ENCODE results near the gene KRTAP5-8.
"Not testable (repeated sequence)": the region's sequence is repeated elsewhere in the genome, so short reads cannot be mapped to it uniquely, and the experiment has no call there.

Gene KRTAP5-8, protein sequence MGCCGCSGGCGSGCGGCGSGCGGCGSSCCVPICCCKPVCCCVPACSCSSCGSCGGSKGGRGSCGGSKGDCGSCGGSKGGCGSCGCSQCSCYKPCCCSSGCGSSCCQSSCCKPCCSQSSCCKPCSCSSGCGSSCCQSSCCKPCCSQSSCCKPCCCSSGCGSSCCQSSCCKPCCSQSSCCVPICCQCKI

GRCh38 chr11:71537977-71538665, at the start of gene KRTAP5-8:
TSS of gene KRTAP5-8 (plus strand) at chr11:71538025. CDS start at chr11:71538056, 31 bp downstream.
- DNase-seq: not testable (repeated sequence)

DNA sequence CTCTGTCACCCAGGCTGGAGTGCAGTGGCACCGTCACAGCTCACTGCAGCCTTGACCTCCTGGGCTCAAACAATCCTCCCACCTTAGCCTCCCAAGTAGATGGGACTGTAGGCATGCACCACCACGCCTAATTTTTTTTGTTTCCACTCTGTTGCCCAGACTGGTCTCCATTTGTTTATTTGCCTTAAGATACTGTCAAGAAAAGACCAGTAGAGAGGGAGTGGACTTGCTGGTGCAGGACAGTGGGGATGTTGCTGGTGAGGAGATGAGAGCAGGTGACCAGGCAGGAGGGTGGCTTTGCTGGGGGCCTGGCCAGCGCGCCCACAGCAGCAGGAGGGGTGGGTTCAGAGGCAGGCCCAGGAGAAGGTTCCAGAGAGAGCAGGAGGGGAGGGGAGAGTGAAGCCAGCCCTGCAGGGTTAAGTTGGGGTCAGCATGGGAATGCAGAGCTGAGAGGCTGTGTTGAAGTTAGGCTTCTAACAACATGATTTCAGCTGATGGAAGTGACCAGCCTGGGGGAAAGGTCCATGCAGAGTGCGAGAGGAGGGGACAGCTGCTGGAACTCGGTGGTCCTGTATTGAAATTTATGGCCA, 49.0 kb upstream of the KRTAP5-8 start:
- no peak for DNase-seq

DNA sequence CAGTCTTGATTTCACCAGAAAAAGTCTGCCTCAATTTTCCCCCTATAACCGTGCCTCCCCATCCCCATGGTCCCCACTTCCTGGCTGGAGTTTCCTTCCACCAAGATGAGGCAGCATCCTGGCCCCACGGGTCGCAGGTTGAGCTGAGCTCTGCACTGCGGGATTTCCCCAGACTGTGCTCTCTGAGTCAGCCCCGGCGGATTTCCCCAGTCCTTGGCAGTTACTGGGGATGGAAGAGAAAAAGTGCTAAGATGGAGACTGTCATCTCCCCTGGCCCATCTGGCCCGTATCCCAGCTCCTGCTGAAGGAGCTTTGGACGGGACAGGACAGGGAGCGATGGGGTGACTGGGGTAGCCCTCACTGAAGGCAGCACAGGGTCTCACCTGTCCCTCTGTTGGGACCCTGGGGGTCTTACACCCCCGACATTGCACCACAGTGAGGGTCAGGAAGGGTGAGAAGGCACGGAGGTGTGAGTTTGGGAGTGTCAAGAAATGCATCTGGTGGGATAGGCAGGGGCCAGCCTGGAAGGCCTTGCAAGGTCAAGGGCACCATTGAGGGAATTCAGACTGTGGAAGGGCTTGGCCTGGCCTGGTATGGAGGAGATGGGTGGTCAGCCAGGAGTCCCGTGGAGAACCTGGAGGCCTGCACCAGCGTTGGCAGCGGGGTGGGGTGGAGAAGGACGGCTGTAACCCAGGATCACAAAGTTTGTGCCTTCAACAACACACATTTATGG, 48.3 kb upstream of the KRTAP5-8 start:
- DNase-seq: no peak

DNA sequence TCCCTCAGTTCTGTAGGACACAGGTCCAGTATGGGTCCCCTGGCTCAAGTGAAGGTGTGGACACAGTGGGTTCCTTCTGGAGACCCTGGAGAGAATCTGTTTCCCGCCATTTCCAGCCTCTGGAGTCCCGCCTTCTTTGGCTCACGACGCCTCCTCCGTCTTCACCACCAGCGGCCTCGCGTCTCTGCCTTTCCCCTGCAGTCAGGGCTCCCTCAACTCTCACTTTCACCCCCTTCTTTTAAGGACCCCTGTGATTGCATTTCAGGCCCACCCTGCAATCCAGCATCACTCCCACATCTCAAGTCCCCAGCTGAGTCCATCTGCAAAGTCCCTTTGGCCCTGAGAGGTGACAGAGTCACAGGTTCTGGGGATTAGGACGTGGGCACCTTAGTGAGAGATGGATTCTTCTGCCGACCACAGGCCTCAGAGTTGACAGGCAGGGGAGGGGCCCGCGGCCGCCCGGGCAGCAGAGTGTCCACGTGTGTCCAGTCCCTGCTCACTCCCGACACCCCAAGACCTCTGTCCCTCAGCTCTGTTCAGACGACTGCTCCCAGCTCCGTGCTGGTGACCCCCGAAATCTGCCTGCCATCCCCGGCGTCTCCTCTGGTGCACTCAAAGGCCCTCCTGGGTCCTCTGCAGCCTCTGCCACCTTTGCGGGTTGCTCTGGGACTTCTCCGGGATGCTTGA, 47.6 kb upstream of the KRTAP5-8 start:
- no peak for DNase-seq

DNA sequence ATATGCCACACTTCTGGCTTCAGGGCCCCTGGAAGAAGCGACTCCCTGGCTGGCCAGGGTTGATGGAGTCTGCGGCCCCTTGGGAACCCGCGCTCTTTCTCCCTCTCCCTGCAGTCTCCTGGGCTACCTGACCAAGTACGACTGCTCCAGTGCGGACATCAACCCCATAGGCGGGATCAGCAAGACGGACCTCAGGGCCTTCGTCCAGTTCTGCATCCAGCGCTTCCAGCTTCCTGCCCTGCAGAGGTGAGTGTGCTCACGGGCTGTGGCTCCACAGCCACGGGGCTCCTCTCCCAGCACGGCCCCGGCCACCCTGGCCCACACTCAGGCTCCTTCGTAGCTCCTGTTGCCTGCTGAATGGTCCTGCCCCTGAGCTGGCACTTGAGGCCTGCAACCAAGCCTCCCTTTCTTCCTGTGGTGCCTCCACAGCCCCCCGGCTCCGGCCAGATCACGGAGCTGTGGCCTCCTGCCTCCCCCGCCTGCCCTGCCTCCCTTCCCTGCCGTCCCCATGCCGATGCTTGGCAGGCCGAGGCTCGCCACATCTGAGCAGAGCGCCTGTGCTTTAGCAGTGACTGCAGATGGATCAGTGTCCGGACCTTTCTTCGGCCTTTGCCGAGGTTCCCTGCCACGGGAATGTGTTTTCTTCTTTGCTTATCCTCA, 47.0 kb upstream of the KRTAP5-8 start:
- DNase-seq: no peak

DNA sequence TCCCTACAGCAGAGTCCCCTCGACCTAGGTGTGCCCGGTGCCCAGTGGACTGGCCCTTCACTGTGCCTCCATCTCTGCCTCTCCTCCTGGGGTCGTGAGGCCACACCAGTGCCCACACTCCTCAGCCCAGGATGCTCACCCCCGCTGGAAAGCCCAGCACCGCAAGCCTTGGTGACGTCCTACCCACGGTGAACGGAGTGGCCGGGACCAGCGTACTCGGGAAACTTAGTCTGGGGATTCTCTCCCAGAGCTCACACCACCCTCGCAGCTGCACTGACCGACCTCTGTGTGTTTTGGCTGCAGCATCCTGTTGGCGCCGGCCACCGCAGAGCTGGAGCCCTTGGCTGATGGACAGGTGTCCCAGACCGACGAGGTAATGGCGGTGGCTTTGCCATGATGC, 46.3 kb upstream of the KRTAP5-8 start:
- no peak for DNase-seq

DNA sequence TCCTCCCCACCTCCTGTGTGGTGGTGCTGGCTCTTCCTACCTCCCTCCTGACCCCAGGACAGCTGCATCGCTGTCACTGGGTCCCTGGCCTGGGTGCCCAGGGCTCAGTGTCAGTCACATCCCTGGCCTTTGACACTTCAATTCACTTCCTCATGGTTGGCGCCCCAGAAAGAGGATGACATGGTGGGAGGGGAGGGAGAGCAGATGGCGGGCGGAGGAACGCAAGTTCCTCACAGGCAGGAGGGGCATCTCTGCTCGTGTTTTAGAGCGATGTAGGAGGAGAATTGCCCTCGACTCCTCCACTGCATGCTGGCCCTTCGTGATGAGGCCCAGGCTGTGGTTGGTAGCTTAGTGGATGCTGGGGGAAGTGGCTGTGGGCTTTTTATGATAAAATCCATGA, 45.9 kb upstream of the KRTAP5-8 start:
- no peak for DNase-seq

- DNase-seq: no peak
These were observed 42.3 kb upstream of the KRTAP5-8 start for GRCh38 chr11:71495286-71496230.

GRCh38 chr11:71496421-71496820, 41.4 kb upstream of the KRTAP5-8 start:
- DNase-seq: no peak

GRCh38 chr11:71498091-71498490, 39.7 kb upstream of the KRTAP5-8 start:
- no peak for DNase-seq

GRCh38 chr11:71499125-71499524, 38.7 kb upstream of the KRTAP5-8 start:
- DNase-seq: no peak

GRCh38 chr11:71499546-71499945, 38.3 kb upstream of the KRTAP5-8 start:
- DNase-seq: no peak

DNA sequence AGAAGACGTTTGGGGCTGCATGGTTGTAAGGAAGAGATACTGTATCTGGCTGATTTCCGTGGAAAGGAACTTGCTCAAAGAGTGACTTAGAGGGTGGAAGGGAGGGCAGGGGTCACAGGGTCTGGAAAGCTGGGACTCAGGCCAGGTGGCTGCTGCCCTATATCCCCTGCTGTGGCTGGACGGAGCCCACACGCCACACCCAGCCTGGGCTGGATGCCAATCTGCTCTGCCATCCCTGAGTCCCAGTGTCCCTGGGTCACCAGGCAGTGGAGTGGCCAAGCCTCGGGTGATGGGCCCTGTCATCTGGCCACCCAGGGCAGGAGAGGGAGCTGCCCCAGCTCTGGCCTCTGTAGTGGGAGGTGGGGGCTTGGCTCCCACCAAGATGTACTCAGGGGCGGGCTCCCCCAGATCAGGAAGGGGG, 37.2 kb upstream of the KRTAP5-8 start:
- DNase-seq: no peak

DNA sequence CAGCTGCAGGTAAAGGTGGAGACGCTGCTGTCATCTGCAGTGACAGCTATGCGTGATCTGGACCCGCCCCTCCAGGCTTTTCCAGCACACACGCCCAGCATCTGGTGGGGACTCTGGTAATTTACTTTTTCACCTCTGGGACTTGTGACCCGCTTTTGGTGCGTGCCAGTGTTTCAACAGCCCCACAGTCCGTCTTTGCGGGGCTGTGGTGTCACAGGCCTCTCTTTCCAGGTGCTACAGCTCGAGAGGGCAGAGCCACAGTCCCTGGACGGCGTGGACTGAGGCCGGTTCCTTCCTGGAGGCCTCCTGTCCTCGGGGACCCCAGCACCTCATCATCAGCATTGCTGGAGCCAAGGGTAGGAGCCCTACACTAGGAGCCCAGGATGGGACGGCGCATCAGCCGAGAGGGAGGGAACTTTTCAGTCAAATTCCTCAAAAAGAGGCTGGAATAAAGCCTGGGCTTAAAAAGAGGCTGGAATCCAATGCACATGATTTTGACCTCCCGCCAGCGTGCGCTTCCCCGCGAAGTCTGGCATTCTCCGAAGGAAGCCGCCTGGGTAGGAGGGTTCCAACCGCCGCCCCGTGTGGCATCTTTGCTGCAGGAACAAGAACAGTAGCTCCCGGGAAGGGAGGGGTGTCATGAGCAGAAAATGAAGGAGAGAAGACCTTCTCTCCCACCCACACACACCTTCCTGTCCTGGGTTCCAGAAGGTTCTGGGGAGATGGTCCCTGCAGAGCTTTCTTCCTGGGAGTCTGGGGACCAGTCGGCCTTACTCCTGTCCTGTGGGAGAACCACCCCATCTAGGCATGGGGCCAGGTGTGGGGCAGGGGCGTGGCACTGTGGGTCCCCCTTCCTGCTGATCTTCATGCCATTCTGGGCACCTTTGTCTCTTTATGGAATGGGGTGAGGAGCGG, 36.5 kb upstream of the KRTAP5-8 start:
- no peak for DNase-seq

- no peak for DNase-seq
These were observed 35.8 kb upstream of the KRTAP5-8 start for GRCh38 chr11:71502026-71502425.

- DNase-seq: no peak
These were observed 34.9 kb upstream of the KRTAP5-8 start for GRCh38 chr11:71502871-71503435.

DNA sequence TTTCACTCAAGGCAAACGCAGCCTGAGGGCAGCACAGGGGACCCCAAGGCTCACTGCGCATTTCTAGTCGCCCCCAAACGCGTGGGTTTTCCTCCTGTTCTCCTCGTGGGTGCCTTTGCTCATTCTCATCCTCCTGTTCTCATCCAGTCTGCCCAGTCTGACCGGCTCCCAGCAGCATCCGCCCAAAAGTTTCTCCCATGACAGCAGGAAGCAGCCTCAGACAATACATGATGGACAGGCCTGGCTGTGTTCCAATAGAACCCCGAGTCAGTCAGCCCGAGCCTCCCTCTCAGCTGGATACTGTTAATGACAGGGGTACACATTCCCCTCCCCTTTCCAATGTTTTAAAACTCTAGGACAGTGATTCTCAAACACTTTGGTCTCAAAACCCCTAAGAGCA, 33.3 kb upstream of the KRTAP5-8 start:
- DNase-seq: no peak

DNA sequence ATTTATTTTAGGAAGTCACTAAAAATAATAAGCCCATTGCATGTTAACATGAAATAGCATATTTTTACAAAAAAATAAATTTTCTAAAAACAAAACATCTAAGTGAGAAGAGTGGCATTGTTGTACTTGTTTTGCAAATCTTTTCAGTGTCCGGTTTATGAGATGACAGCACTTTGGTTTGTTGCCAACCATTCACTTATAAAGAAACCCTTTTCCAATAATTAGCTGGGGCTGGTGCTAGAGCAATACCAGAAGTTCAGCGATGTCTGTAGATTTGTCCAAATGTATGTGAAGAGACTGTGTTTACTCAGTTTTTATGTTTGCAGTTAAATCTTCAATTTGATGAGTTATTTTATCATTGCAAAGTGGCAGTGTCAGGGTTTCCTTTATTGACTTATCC, 32.8 kb upstream of the KRTAP5-8 start:
- no peak for DNase-seq

DNA sequence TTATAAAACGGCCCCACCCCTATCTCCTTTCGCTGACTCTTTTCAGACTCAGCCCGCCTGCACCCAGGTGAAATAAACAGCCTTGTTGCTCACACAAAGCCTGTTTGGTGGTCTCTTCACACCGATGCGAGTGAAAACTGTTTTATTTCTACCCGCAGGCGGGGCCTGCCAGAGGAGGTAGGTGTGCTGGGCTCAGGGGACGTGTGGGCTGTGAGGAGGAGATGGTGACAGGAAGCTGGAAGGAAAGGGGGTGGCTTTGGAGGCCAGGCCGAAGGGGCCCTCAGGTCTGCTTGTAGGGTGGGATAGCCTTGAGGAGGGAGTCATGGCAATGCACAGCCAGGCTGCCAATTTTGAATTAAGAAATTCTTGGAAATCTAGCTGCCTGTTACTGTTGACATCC, 32.0 kb upstream of the KRTAP5-8 start:
- no peak for DNase-seq

GRCh38 chr11:71507102-71507501, 30.7 kb upstream of the KRTAP5-8 start:
- no peak for DNase-seq
